Stimulated activated CD4-positive, alpha-beta T cell treated with anti-CD3 and anti-CD28 coated beads, Interleukin-1b, Interleukin-23, amount 100 ng/mL, for 24 hours (primary cell): ENCODE results near the gene SQOR.

Experiments used
- DNase-seq, 4 experiments: peaks; one replicate each; pipeline ENCODE4 v3.0.0-alpha.2; 2020; ENCODE audit warnings: low read depth in 4 of 4, low spot score in 1 of 4

SQOR gene

DNA sequence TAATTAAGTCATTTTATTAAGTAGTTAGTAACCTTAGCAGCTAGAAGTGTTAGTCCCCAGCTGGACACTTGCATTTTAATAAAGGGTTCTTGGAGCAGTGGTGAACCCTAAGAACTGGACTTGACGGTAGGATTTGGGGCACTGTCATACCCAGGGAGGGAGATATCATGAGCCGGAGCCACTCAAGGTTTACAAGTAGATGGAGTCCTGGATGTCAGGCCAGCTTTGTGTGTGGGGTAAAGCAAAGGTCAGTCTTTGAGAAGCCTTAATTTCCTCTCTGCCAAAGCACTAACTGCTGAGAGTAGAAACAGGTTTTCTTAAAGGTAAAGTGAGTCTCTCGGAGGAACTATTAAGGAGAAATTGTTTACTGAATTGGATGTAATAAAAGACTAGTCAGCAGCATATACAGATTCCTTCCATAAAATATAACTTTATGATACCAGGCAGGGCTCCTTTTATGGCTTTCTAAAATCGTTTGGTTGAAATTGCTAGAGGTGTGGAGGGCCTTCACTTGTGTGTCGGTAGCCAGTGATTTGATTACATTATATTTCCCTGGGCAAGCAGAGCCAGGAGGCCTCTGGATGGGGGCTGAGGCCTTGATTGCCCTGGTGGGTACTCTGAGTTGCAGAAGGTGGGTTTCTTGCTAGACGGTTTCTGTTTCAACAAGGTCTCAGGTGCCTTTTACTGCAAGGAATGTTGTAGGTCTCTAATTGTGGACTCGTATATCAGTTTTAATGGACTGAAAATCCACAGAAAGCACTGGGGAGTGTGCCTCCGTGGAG lies 23.1 kb downstream of the SQOR start:
- no peak for DNase-seq

DNA sequence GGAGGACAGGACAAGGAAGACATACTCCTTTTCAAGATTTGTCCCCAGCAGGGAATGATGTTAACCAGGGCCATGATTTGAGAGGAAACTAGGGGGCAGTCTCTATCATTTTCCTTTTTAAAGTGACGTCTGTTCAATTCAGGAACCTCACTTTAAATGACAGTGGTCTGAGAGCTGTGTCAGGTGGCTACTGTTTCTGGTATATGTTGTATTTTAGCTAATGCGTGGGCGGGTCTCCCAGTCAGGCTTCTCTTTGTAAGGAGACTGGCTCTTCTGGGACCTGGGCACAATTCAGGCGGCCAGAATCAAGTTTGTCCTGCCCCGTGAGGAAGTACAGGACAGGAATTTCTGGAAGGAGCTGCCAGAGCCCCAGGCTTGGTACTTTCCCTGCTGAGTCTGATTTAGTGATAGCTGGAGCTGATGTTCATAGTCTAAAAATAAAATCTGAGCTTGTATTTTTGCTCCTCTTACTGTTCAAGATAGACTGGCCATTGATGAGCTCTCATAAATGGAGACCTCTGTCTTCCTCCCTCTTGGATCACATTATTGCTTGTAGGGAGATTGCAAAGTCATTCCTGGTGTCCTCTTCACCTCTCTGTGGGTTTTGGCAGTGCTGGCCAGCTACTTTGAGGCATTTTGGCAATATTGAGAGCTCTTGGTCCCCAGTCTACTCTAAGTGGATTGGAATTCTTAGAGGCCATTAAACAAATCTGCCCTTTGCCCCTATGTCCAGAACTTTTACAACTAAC lies 25.6 kb downstream of the SQOR start:
- DNase-seq, result no peak

DNA sequence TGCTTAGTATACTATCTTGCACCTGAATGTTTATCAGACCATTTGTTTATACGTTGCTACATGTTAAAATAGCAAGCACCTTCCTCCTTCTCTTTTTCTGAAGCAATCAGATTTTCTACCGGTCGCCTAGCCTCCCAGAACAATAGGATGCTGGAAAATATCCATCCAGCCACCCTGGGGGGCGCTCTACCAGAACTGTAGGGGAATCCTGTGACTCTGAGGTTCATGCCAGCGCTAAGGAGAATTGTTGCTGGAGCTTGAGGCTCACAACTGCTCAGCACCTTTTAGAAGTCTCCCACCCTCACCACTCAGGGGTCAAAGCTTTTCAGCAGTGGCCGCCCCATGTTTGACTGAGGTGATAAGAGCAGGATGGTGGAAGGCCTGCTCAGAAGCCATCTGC lies 27.5 kb downstream of the SQOR start:
- DNase-seq, result no peak

DNA sequence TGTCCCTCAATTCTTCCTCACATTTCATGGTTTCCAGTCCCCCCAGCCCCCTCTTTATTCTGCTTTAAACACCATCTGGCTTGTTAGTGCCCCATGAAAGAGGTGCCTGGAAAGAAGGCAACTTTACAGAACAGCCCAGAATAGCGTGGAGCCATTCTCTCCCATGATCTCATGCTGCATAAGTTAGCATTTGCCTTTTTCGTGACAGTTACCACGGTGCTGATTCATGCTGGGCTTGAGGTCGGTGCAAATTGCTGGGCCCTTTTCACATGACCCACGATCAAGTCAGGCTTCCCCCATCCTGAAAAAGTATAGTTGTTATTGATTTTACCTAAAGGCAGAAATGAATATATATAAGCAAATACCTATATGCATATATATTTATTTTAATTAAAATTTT lies 29.6 kb downstream of the SQOR start:
- DNase-seq, result no peak

DNA sequence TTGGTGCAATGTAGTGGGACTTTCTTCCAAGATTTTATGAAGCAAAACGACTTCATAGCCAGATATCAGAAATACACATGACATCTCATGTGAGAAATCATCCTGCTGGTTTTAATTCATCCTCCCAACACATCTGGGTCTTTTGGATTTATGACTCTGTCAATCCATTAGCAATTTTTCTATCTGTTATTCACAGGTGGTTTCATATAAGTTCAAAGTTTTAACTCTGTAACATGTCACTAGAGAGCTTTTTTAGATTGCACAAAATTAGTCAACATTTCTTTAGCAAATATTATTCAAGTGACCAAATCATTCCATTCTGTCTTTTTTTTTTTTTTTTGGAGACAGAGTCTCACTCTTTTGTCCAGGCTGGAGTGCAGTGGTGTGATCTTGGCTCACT lies 30.4 kb downstream of the SQOR start:
- no peak for DNase-seq

DNA sequence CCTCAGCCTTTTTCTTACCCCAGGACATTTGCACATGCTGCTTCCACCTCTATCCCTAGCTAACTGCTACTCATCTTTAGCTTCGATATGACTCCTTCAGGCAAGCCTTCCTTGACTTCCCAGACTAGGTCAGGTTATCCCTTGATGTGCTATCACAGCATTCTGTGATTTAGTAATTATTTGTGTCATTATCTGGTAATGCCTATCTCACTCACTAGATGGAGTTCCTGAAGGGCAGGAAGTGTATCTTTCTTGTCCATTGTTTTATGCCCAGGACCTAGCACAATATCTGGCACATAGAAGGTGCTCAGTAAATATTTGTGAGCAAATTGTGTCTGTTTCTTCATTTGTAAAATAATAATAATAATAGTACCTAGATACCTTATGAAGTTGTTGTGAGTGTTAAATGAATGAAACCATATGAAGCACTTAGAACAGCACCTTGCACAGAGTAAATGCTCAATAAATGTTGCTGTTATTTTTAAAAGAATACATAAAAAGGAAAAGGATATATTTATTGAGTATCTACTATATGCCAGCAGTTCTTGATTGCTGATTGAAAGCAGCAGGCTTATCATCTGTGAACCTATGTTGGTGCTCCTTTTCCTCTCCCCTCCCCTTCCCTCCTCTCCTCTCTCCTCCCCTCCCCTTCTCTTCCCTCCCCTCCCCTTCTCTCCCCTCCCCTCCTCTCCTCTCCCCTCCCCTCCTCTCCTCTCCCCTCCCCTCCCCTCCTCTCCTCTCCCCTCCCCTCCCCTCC lies 31.5 kb downstream of the SQOR start:
- no peak for DNase-seq

DNA sequence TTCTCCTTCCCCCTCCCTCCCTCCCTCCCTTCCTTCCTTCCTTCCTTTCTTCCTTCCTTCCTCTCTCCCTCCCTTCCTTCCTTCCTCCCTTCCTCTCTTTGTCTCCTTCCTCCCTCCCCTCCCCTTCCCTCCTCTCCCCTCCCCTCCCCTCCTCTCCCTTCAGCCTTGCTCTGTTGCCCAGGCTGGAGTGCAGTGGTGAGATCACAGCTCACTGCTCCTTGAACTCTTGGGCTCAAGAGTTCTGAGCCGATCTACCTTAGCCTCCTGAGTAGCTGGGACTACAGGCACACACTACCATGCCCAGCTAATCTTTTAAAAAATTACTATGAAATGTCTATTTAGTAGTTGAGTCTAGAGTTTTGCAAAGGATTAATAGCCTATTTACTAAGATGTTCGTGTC lies 32.2 kb downstream of the SQOR start:
- no peak for DNase-seq

DNA sequence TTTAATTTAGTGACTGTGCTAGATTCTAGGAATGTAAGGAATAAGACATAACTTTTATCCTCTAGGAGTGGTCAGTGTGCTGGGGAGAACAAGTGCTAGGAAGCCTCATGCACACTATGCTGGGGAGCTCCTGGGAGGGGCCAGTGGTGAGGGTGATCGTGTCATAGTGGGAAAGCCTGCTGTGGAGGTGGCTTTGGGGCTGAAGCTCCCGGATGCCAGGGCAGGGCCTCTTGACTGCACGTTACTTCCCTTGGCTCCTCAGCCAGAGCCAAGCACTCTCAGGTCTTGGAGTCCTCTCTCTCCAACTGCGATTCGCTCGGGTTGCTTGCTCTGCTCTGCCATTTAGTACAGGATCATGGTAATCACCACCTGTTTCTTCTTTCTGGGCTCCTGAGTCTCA lies 33.6 kb downstream of the SQOR start:
- no peak for DNase-seq

DNA sequence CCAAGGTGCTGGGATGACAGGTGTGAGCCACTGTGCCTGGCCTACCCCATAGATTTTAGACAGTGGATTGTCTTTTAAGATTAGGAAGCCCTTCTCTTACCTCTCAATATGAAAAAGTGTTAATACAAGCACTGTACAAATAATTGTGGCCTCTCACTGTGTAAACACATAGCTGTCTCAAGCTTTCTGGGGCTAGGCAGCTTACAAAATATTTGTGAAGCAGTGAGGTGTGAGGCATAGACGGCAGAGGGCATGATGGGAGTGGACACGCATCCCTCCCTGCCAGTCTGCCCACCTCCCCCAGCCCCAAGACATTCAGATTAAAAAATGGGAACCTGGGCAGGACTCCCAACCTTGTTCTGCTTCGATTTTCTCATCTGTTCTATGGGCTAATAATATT lies 34.6 kb downstream of the SQOR start:
- no peak for DNase-seq

DNA sequence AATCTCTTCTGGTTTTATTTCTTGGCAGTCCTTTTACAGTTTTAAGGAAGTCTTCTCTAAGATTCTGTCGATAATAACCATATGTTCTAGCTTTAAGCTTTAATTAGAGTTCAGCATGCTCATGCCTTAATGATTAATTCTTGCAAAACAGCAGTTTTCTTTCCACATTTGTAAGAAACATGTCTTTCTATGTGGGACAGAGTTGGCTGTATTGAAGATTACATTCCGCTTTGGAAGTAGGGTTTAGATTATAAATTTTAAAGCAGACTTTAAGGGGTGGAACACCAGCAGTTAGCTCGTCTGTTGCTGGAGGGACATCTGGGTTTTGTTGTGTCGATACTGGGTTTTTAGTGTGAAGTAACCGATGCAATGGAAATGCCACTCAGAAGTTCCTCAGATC lies 35.3 kb downstream of the SQOR start:
- no peak for DNase-seq

DNA sequence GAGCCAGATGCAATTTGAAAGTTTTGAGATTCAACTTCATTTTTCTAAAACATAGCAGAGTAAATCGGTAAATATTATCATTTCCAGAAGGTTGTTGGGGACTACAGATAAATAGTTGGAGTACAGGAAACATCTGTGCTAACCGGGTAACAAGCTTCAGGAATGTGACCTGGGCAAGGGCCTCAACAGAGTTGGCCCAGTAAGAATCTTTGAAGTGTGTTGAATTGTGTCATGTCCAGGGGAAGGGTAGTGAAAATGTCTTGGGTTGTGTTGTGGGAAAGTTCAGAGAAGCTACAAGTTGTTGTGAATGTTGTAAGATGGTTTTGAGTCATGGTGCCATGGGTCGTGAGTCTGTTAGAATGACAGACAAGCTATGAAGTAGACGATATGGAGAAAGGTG lies 35.7 kb downstream of the SQOR start:
- DNase-seq, result no peak

DNA sequence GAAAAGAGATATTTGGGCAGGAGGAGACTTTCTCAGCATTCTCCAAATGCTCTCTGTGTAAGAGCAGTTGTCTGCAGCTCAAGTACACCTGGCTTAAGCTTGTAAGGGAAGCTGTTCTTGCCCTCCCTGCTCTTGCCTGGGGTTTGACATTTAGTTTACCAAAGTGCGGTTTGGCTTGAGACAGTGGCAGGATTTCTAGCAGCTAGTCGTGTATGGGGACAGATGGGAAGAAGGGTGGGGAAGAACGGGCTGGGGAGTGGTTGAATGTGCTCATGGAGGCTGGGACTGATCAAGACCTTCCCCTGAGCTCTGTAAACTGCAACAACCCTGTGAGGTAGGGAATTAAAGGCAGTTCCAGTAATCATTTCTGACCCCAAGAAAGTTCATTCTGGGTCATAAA lies 39.8 kb downstream of the SQOR start:
- DNase-seq, result no peak

DNA sequence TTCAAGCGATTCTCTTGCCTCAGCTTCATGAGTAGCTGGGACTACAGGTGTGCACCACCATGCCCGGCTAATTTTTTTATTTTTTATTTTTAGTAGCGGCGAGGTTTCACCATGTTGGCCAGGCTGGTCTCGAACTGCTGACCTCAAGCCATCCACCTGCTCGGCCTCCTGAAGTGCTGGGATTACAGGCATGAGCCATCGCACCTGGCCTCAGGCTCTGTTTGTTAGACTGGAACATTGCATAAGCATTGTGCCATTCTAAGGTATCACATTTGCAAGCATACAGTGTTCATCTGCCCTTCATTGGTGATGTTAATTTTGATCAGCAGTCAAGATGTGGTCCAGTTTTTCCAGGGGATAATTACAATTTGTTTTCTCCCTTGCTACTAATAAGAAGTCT lies 43.0 kb downstream of the SQOR start:
- DNase-seq, result no peak

DNA sequence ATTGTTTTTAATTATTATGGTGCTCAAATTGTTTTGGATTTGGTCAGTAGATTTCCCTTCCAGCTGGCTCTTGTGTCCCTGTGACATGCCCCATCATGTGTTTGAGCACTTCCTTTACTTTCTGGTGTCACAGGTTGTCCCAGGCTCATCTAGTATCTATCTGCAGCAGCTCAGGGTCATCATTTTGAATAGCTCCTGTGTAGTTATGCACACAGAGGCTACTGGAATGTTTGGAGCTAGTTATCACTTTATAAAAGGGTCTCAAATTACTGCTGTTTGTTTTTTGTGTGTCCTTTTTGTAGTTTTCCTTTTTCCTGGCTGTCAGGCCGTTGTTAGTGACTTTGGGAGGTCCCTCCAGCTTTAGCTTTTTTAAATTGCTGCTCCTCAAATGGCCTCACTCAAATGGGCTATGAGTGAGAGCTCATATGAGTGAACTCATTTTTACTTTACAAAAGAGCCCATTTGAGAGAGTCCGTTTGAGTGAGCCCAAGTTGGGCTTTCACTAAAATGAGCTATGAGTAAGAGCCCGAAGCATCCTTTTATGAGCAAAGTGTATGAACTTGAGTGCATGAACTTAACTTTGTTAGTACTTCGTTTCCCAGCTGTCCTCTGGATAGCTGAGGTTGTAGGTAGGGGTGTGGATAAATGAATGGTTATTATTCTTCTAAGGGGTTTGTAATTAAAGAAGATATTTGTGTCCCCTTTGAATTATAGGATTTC lies 43.8 kb downstream of the SQOR start:
- DNase-seq, result no peak

DNA sequence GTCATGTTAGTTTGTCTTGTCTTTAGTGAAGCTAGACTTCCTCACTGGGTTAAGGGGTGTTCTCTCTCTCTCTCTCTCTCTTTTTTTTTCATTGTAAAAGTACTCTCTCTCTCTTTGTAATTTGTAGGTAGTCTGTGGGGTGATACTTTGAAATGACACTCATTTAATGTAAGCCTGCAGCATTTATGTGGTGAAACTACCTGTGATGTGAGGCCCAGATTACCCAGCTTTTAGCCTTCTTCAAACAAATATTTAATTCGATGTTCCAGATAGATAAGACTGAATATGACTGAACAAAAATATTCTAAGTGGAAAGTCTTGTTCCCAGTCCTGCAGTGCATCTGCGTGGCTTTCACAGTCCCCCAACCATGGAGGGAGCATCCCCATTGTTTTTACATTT lies 49.7 kb downstream of the SQOR start:
- DNase-seq, result no peak

DNA sequence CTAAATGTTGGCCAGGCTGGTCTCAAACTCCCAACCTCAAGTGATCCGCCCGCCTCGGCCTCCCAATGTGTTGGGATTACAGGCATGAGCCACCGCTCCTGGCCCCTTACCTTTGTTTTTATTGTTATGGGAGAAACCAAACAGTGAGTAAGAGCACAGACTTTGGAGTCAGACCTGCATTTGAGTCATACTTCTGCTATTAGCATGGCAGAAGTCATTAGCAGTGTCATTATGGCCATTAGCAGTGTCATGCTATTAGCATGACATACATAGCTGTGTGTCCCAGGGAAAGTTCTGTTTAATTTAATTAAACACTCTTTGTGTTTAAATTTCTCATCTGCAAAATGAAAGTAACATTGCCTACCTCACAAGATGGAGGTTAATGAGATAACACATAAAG lies 54.8 kb downstream of the SQOR start:
- DNase-seq, result no peak

DNA sequence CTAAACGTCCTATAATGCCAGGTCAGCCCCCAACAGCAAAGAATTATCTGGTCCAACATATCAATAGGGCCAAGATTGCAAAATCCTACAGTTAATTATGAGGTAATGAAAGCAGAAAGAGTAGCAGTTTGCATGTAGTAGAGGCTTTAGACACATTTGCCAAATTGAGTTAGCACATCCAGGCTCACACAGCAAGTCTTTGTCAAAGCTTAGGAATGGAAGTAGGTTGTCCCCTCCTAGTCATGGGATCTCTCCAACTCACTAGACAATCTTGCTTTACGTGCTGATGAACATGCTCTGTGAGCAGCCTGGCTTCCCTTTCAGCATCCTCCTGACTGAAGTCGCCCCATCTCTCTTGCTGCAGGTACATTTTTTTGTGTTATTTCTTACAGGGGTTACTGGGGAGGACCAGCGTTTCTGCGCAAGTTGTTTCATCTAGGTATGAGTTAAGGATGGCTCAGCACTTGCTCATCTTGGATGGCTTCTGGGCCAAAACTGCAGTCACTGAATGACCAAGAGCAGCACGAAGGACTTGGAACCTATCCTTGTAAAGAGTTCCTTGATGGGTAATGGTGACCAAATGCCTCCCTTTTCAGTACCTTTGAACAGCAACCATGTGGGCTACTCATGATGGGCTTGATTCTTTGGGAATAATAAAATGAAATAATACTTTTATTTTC lies 55.9 kb downstream of the SQOR start:
- DNase-seq, result no peak

DNA sequence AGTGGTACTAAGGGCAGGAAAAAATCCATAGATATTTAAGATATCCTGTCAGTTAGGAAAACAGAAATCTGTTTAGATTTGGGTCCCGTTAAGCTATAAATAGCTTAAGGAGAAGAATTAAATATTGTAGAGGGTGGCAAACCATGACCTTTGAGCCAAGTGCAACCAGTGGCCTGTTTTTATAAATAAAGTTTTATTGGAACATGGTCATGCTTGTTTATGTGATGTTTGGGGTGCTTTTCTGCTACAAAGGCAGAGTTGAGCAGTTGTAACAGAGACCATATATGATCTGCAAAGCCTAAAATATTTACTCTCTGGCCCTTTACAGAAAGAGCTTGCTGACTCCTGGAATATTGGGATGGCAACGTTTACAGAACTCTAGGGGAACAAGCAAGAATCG lies 66.3 kb downstream of the SQOR start:
- no peak for DNase-seq

DNA sequence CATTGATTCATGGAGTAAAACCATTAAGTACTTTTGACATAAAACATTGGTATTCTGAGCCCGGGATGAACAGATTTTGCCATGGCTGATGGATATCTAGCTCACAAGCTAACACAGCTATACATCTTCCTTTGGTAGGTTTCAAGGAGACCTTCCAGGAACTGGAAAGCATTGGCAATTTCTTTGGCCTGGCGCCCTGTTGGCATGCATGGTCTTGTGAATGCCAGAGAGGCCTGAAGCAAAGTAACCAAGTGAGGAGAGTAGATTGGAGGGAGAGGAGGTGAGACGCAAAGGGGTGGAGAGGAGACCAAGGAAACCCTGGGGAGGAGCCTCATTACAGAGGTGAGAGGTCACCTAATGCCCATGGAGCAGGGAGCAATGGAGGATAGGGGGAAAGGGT lies 67.2 kb downstream of the SQOR start:
- no peak for DNase-seq

DNA sequence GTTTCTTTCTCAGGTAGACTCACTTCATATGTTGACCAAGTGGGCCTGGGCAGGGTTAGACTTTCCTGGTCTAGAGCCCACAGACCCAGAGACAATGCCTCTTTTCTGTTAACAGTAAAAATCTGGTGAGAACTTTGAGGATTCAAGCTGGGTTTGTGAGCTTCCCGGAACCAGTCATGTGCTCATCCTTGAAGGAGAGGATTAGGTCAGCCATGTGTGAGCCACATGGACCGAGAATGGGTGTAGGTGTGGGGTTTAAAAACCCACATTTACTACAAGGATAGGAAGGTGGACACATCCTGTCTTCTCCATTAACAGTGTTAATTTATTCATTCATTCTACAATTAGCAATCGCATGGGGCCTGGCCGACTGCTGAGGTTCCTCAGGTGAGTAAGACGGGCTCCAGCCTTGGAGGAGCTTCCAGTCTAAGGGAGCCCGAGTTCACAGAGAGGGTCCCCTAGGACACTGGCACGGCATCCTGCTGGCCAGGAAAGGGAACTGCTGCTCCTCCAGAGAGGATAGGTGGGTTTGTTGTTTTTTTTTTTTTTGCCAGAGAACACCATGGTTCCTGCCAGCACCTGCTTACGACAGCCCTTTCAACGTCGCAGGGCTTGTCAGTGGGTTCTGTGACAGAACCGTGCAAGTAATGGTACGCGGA lies 69.0 kb downstream of the SQOR start:
- no peak for DNase-seq
